Adrenal gland (tissue), 5 donors: ENCODE data around the gene CSTPP1.

ENCODE experiments used
- CTCF ChIP-seq, 6 experiments: fragments of 450-650 bp in 4 of 6; fragments of 200-600 bp in 2 of 6; sonication (generic) in 1 of 6; IDR thresholded peaks; 1 replicate in 5 of 6; 2 replicates in 1 of 6; pipeline versions ENCODE4 v1.5.1 to v1.8.0; 2016 to 2021; ENCODE audit warnings: antibody characterized with exemption in 6 of 6, mild to moderate bottlenecking in 2 of 6, moderate library complexity in 1 of 6
- POLR2A ChIP-seq, 2 donors: fragments of 450-650 bp; IDR thresholded peaks; one replicate each; pipeline ENCODE4 v1.6.1; 2017; ENCODE audit warnings: antibody characterized with exemption in 2 of 2, mild to moderate bottlenecking in 2 of 2, moderate library complexity in 1 of 2
- donor health status: DM: no; HTN: no; CAD: no.

DNA sequence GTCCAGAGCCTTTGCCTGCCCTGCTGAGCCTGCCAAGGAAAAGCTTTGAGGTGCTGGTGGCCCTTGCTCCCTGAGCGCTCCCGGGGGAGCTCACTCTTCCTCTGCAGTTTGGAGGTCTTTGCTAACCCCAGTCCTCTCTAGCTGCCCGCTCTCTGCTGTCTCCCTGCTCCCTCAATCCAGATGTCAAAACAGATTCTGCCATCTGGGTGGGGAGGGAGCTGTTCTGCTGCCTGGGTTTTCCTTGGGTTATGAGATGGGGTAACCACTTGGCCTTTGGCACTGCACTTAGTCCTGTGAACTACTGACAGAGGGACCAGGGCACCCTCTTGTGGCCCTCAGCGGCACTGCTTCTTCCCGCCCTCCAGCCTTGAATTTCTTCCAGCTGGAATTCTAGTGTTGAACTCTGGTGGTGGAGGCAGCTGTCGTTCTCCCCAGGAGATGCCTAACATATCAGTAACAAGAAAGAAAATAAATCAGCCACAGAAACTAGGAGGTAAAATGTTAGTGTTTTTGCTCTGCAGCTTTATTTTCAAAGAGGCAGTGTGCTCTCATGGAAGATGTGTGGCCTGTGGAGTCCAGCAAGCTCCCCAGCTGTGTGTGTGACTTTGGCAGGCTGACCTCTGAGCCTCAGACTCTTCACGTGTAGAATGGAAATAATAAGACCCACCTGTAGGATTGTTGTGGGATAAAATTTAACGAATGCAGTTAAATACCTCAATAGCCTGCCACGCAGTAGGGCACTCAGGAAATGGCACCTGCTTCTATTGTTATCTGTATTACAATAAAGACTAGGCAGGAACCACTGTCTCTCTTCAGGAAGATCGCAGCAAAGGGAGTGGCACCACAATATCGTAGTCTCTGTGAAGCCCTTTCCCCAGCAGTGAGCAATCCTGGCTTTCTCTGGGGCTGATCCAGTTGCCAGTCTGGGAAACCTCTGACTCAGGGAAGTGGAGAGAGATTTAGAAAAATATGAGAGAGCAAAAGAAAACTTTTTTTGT lies 216.7 kb downstream of the CSTPP1 start:
- no peak for TF ChIP-seq POLR2A (IDR thresholded peaks at IDR 0.05)
- TF ChIP-seq CTCF (IDR thresholded peaks at IDR 0.05) = peak; percentile 91 to 99 (median 96)
